HG02678 (cell line): ENCODE results near the gene OR4M1.
"Not testable (repeated sequence)": the region's sequence is repeated elsewhere in the genome, so short reads cannot be mapped to it uniquely, and the experiment has no call there.

Experiments used
- ATAC-seq: cut with Tn5 transposase; IDR thresholded peaks from one replicate; pipeline ENCODE4 v1.9.1; 2021; ENCODE audit warnings: mild to moderate bottlenecking, moderate library complexity; ENCODE audit not compliant: unreplicated experiment

OR4M1 gene

DNA sequence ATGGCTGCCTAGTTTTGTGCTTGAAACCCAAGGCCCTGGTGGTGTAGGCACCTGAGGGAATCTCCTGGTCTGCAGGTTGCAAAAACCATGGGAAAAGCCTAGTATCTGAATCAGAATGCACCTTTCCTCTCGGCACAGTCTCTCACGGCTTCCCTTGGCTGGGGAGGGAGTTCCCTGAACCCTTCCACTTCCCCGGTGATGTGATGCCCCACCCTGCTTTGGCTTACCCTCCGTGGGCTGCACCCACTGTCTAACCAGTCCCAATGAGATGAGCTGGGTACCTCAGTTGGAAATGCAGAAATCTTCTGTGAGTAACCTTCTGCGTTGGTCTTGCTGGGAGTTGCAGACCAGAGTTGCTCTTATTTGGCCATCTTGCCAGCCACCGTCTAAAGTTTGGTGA, 47.7 kb downstream of the OR4M1 start:
- ATAC-seq: not testable (repeated sequence)

DNA sequence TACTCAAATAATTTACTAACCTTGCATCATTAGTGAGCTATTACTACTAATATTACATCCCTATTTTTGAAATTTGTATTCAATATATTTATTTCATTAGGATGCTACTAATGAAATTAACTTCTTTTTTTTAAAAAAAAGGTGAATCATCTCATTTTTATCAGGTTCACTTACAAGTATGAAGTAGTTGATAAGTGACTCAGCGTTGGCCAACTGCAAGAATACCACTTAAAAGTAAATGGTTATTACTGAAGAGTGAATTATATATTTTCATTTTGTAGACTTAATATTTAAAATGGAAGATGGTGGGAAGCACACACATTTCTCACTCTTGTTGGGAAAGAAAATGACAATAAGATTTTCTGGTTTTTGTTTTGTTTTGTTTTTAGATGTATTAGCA, 49.9 kb downstream of the OR4M1 start:
- no peak for ATAC-seq

DNA sequence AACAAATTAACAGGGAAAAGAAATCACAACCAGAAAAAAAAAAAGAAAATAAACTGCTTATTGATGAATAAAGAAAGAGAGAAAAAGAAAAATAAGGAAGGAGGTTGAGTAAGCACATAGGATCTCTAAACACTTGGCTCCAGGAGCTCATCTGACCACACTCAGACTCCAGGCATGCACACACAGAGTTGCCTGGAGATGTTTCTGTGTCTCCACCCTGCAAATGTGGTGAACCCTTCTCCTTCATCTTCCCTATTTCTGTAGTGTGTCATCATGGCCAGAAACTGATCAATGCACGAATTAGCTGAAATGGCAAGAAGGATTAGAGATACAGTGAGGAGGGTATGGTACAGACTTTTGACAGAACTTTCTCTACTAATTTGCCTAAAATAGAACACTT, 50.5 kb downstream of the OR4M1 start:
- ATAC-seq: no peak

DNA sequence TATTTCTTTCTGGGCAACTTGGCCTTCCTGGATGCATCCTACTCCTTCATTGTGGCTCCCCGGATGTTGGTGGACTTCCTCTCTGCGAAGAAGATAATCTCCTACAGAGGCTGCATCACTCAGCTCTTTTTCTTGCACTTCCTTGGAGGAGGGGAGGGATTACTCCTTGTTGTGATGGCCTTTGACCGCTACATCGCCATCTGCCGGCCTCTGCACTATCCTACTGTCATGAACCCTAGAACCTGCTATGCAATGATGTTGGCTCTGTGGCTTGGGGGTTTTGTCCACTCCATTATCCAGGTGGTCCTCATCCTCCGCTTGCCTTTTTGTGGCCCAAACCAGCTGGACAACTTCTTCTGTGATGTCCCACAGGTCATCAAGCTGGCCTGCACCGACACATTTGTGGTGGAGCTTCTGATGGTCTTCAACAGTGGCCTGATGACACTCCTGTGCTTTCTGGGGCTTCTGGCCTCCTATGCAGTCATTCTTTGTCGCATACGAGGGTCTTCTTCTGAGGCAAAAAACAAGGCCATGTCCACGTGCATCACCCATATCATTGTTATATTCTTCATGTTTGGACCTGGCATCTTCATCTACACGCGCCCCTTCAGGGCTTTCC, 54.4 kb downstream of the OR4M1 start:
- not testable (repeated sequence) for ATAC-seq

DNA sequence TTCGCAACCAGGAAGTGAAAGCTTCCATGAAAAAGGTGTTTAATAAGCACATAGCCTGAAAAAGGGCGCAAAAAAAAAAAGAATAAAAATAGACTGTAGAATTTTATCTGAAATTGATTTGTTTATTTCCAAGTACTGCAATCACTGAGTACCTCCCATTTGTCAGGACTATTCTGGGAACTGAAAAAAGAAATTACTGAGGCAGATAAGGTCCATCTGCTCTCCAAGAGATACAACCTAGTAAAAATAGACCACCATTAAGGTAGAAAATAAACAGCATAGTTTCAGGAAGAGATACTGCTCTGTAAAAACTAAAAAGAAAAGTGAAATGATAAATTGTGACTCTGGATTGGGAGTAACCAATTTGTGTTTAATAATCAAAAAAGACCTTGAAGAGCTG, 55.0 kb downstream of the OR4M1 start:
- no peak for ATAC-seq
